Activated B cell treated with CpG ODN at 0.5 μM for 24 hours (primary cell): ENCODE data around the gene LRRC4C. TPM values are rescaled to one million over a fixed set of nuclear protein-coding genes. Genes with fewer than 3 reads are reported as not detected.

Experiments used
- ATAC-seq: fragments of 200-7000 bp; cut with Tn5 transposase; one replicate; pipeline ENCODE4 v1.10.0; 2021; ENCODE audit warnings: low read depth, mild to moderate bottlenecking, moderate library complexity
- CTCF ChIA-PET: fragments of 350-600 bp; sonication (Branson Sonifier 250); formaldehyde crosslinking; loops from one replicate; lab custom pipeline; 2021; ENCODE audit warnings: antibody characterized with exemption; lab: Charles Lee
- POLR2A ChIA-PET: fragments of 350-600 bp; sonication (Branson Sonifier 250); formaldehyde crosslinking; loops from one replicate; lab custom pipeline; 2021; ENCODE audit warnings: antibody characterized with exemption; lab: Charles Lee
- DNase-seq: peaks from one replicate; pipeline ENCODE4 v3.0.0; 2022
- H3K27ac Mint-ChIP-seq: one replicate; pipeline ENCODE4 v1.8.0; 2020; ENCODE audit warnings: mixed read lengths
- H3K27me3 Mint-ChIP-seq: one replicate; pipeline ENCODE4 v1.8.0; 2021; ENCODE audit warnings: mixed read lengths
- H3K36me3 Mint-ChIP-seq: one replicate; pipeline ENCODE4 v1.8.0; 2021; ENCODE audit warnings: low read depth, mixed read lengths
- H3K4me1 Mint-ChIP-seq: one replicate; pipeline ENCODE4 v1.8.0; 2021; ENCODE audit warnings: mixed read lengths
- H3K4me3 Mint-ChIP-seq: one replicate; pipeline ENCODE4 v1.8.0; 2020; ENCODE audit warnings: mild to moderate bottlenecking, mixed read lengths
- H3K9me3 Mint-ChIP-seq: one replicate; pipeline ENCODE4 v1.8.0; 2020; ENCODE audit warnings: mixed read lengths
- CTCF ChIP-seq: fragments of 200-600 bp; IDR thresholded peaks from one replicate; pipeline ENCODE4 v1.8.0; 2022; ENCODE audit warnings: antibody characterized with exemption, mild to moderate bottlenecking
- intact Hi-C: fragments of 100-400 bp; cut with micrococcal nuclease; formaldehyde crosslinking; loops from one replicate; pipeline ENCODE4 v1.15.1; 2024
- total RNA-seq: library from RNA; stranded (reverse); gene quantifications from 2 replicates; pipeline ENCODE4 v1.2.3, GENCODE V29; 2022

LRRC4C gene
- total RNA-seq, 1 donor from 2014 or later: not detected

- no peak for TF ChIP-seq CTCF
- CTCF ChIA-PET: no interaction called here
- ATAC-seq (no peak), DNase-seq (no peak)
- H3K4me1 Mint-ChIP-seq: no peaks in the 10 kb centered on the region
- intact Hi-C loops: no loop called here
- POLR2A ChIA-PET: no interaction called here
- H3K4me3 Mint-ChIP-seq: no peak overlapping the region
- H3K27me3 Mint-ChIP-seq: no peaks in the 10 kb centered on the region
- H3K27ac Mint-ChIP-seq: no peak overlapping the region
- H3K9me3 Mint-ChIP-seq: no peaks in the 10 kb centered on the region
- H3K36me3 Mint-ChIP-seq: no peaks in the 10 kb centered on the region
Measured at GRCh38 chr11:40273192-40273732, 1186.2 kb downstream of the LRRC4C start.

GRCh38 chr11:40271361-40271760 is 1188.1 kb downstream of the LRRC4C start:
- DNase-seq: no peak
- POLR2A ChIA-PET: no interaction called here
- no peaks in the 10 kb centered on the region for H3K4me1 Mint-ChIP-seq
- H3K27ac Mint-ChIP-seq: no peak overlapping the region
- no peak overlapping the region for H3K4me3 Mint-ChIP-seq
- H3K27me3 Mint-ChIP-seq: no peaks in the 10 kb centered on the region
- H3K9me3 Mint-ChIP-seq: no peaks in the 10 kb centered on the region
- TF ChIP-seq CTCF: no peak
- no peak for ATAC-seq
- CTCF ChIA-PET: no interaction called here
- intact Hi-C loops: no loop called here
- H3K36me3 Mint-ChIP-seq: no peaks in the 10 kb centered on the region

DNA sequence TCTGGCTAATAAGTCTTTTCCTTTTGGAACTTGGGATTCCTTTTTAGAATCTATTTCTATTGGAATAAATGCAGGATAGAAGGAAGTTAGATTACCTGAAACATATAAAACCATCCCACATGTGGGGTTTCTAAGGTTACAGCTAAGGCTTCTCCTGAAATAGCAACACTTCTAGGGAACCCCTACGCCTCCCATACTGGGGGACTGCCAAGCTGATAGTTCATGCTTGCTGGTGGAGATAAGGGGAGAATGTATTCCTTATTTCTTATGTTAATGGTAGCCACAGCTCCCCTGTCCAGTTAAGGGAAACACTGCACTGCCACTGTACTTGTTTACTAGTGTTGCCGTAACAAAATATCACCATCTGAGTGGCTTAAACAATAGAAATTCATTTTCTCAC is 1189.6 kb downstream of the LRRC4C start:
- no peak overlapping the region for H3K4me3 Mint-ChIP-seq
- no peaks in the 10 kb centered on the region for H3K36me3 Mint-ChIP-seq
- no peak overlapping the region for H3K27ac Mint-ChIP-seq
- no peak for DNase-seq
- no peaks in the 10 kb centered on the region for H3K9me3 Mint-ChIP-seq
- ChIA-PET CTCF (no interaction called here), POLR2A (no interaction called here)
- intact Hi-C loops: no loop called here
- no peak for TF ChIP-seq CTCF
- no peak for ATAC-seq
- H3K27me3 Mint-ChIP-seq: no peaks in the 10 kb centered on the region
- H3K4me1 Mint-ChIP-seq: no peaks in the 10 kb centered on the region

DNA sequence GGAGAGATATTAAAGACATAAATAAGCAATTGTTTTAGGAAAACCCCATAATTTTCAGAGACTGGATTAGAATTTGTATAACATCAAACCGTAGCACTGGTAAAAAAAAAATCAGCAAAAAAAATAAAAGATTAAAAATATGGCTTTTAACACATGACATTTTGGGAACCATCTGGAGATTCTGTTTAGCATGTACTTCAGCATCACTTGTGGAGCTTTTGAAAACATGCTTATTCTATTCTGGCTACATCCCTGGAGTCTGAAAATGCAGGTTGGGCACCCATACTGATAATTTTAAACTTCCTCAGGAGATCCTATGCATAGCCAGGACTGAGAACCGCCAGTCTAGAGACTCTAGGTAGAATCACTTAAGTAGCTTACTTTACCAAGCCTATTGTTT is 1190.9 kb downstream of the LRRC4C start:
- Mint-ChIP-seq H3K27ac (no peak overlapping the region), H3K9me3 (no peaks in the 10 kb centered on the region), H3K36me3 (no peaks in the 10 kb centered on the region), H3K4me1 (no peaks in the 10 kb centered on the region), H3K27me3 (no peaks in the 10 kb centered on the region), H3K4me3 (no peak overlapping the region)
- intact Hi-C loops: no loop called here
- DNase-seq (no peak), ATAC-seq (no peak)
- POLR2A ChIA-PET: no interaction called here
- CTCF ChIA-PET: no interaction called here
- no peak for TF ChIP-seq CTCF

GRCh38 chr11:40255457-40255856 is 1204.0 kb downstream of the LRRC4C start:
- Mint-ChIP-seq H3K4me1 (no peaks in the 10 kb centered on the region), H3K9me3 (peaks cover 12% of the 10 kb centered on the region), H3K27ac (no peak overlapping the region), H3K27me3 (no peaks in the 10 kb centered on the region), H3K4me3 (no peak overlapping the region), H3K36me3 (no peaks in the 10 kb centered on the region)
- TF ChIP-seq CTCF: no peak
- DNase-seq (no peak), ATAC-seq (no peak)
- intact Hi-C loops: no loop called here
- CTCF ChIA-PET: no interaction called here
- POLR2A ChIA-PET: no interaction called here
